ENCODE measurements around the gene CEP192.
"Not testable (repeated sequence)": the region's sequence is repeated elsewhere in the genome, so short reads cannot be mapped to it uniquely, and the experiment has no call there.

The CEP192 gene

GRCh38 chr18:12995424-12995823 lies 4.3 kb downstream of the CEP192 start:
- no peak for DNase-seq (ENCODE audit: low read depth in 1 of 2, low spot score in 1 of 2)
- Histone ChIP-seq H3K27me3 (ENCODE audit: insufficient read depth, poor library complexity, severe bottlenecking) (no peaks in the 10 kb centered on the region), H3K27ac (replicated peaks) (no peak overlapping the region), H3K4me3 (replicated peaks; ENCODE audit: insufficient read depth, low read length) (no peak overlapping the region)
- no peak for TF ChIP-seq GABPA (IDR thresholded peaks at IDR 0.05; ENCODE audit: low read depth)
- no peak for TF ChIP-seq SPI1 (IDR thresholded peaks at IDR 0.05; ENCODE audit: borderline replicate concordance, low read depth)
- TF ChIP-seq CTCF (IDR thresholded peaks at IDR 0.05; ENCODE audit: insufficient read depth, low read length) = no peak
- no peak for TF ChIP-seq REST (IDR thresholded peaks at IDR 0.05; ENCODE audit: insufficient replicate concordance, low read depth)
- no peak for TF ChIP-seq POLR2AphosphoS5 (IDR thresholded peaks at IDR 0.05; ENCODE audit: low read depth)

GRCh38 chr18:12995952-12996477 lies 4.9 kb downstream of the CEP192 start:
- TF ChIP-seq SPI1 (IDR thresholded peaks at IDR 0.05; ENCODE audit: borderline replicate concordance, low read depth) = no peak
- TF ChIP-seq REST (IDR thresholded peaks at IDR 0.05; ENCODE audit: insufficient replicate concordance, low read depth) = no peak
- no peak for TF ChIP-seq CTCF (IDR thresholded peaks at IDR 0.05; ENCODE audit: insufficient read depth, low read length)
- TF ChIP-seq GABPA (IDR thresholded peaks at IDR 0.05; ENCODE audit: low read depth) = no peak
- TF ChIP-seq POLR2AphosphoS5 (IDR thresholded peaks at IDR 0.05; ENCODE audit: low read depth) = no peak
- H3K27ac ChIP-seq (replicated peaks) = no peak overlapping the region
- H3K27me3 ChIP-seq (ENCODE audit: insufficient read depth, poor library complexity, severe bottlenecking) = no peaks in the 10 kb centered on the region
- no peak for DNase-seq (ENCODE audit: low read depth in 1 of 2, low spot score in 1 of 2)
- no peak overlapping the region for H3K4me3 ChIP-seq (replicated peaks; ENCODE audit: insufficient read depth, low read length)

GRCh38 chr18:12996661-12997292 lies 5.6 kb downstream of the CEP192 start:
- TF ChIP-seq GABPA (IDR thresholded peaks at IDR 0.05; ENCODE audit: low read depth) (no peak), POLR2AphosphoS5 (IDR thresholded peaks at IDR 0.05; ENCODE audit: low read depth) (no peak), SPI1 (IDR thresholded peaks at IDR 0.05; ENCODE audit: borderline replicate concordance, low read depth) (no peak; the same call in 1 of the 2 replicates), CTCF (IDR thresholded peaks at IDR 0.05; ENCODE audit: insufficient read depth, low read length) (no peak), REST (IDR thresholded peaks at IDR 0.05; ENCODE audit: insufficient replicate concordance, low read depth) (no peak)
- no peak for DNase-seq (ENCODE audit: low read depth in 1 of 2, low spot score in 1 of 2)
- no peak overlapping the region for H3K4me3 ChIP-seq (replicated peaks; ENCODE audit: insufficient read depth, low read length)
- H3K27me3 ChIP-seq (ENCODE audit: insufficient read depth, poor library complexity, severe bottlenecking) = no peaks in the 10 kb centered on the region
- no peak overlapping the region for H3K27ac ChIP-seq (replicated peaks)

GRCh38 chr18:12997330-12997729 lies 6.2 kb downstream of the CEP192 start:
- not testable (repeated sequence) for DNase-seq (ENCODE audit: low read depth in 1 of 2, low spot score in 1 of 2); H3K27ac ChIP-seq (replicated peaks); H3K4me3 ChIP-seq (replicated peaks; ENCODE audit: insufficient read depth, low read length); H3K27me3 ChIP-seq (ENCODE audit: insufficient read depth, poor library complexity, severe bottlenecking)

Measured in HL-60 (cell line).